Nephron (organoid): Measurements from ENCODE around the gene NOP56.

Experiments
- H3K27ac Mint-ChIP-seq, 3 experiments: 2 replicates each; pipeline ENCODE4 v1.8.0; 2020; ENCODE audit warnings: mixed read lengths in 3 of 3, mild to moderate bottlenecking in 2 of 3, moderate library complexity in 1 of 3
- H3K27me3 Mint-ChIP-seq: 2 replicates; pipeline ENCODE4 v1.8.0; 2021; ENCODE audit warnings: low read depth, mild to moderate bottlenecking, moderate library complexity, mixed read lengths
- H3K36me3 Mint-ChIP-seq: 2 replicates; pipeline ENCODE4 v1.8.0; 2020; ENCODE audit warnings: low read depth, mixed read lengths
- H3K4me1 Mint-ChIP-seq: 2 replicates; pipeline ENCODE4 v1.8.0; 2020; ENCODE audit warnings: mixed read lengths
- H3K4me3 Mint-ChIP-seq, 3 experiments: 2 replicates each; pipeline ENCODE4 v1.8.0; 2020; ENCODE audit warnings: mild to moderate bottlenecking in 3 of 3, mixed read lengths in 3 of 3, moderate library complexity in 2 of 3
- H3K9me3 Mint-ChIP-seq: 2 replicates; pipeline ENCODE4 v1.8.0; 2020; ENCODE audit warnings: mixed read lengths
- TF ChIP-seq, protein P1 (sequence below), 3 experiments: fragments of 200-600 bp; sonication (generic); IDR thresholded peaks; one replicate each; pipeline ENCODE4 v1.5.0; 2021; ENCODE audit warnings: antibody characterized with exemption in 3 of 3; ENCODE audit not compliant: unreplicated experiment in 3 of 3

NOP56 gene

GRCh38 chr20:2697768-2698167, 45.3 kb downstream of the NOP56 start:
- peaks cover 56% of the 10 kb centered on the region for H3K27me3 Mint-ChIP-seq
- TF ChIP-seq, protein P1, sequence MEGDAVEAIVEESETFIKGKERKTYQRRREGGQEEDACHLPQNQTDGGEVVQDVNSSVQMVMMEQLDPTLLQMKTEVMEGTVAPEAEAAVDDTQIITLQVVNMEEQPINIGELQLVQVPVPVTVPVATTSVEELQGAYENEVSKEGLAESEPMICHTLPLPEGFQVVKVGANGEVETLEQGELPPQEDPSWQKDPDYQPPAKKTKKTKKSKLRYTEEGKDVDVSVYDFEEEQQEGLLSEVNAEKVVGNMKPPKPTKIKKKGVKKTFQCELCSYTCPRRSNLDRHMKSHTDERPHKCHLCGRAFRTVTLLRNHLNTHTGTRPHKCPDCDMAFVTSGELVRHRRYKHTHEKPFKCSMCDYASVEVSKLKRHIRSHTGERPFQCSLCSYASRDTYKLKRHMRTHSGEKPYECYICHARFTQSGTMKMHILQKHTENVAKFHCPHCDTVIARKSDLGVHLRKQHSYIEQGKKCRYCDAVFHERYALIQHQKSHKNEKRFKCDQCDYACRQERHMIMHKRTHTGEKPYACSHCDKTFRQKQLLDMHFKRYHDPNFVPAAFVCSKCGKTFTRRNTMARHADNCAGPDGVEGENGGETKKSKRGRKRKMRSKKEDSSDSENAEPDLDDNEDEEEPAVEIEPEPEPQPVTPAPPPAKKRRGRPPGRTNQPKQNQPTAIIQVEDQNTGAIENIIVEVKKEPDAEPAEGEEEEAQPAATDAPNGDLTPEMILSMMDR (IDR thresholded peaks at IDR 0.05; ENCODE audit: unreplicated experiment in 3 of 3), result no peak
- H3K9me3 Mint-ChIP-seq, result no peaks in the 10 kb centered on the region
- H3K4me1 Mint-ChIP-seq, result peaks cover 45% of the 10 kb centered on the region
- peaks cover 6% of the 10 kb centered on the region for H3K36me3 Mint-ChIP-seq
- peak overlapping the region; percentile 89 to 94 (median 93) for H3K27ac Mint-ChIP-seq
- peak overlapping the region in 2 of 3 experiments; percentile 41 to 73 for H3K4me3 Mint-ChIP-seq

DNA sequence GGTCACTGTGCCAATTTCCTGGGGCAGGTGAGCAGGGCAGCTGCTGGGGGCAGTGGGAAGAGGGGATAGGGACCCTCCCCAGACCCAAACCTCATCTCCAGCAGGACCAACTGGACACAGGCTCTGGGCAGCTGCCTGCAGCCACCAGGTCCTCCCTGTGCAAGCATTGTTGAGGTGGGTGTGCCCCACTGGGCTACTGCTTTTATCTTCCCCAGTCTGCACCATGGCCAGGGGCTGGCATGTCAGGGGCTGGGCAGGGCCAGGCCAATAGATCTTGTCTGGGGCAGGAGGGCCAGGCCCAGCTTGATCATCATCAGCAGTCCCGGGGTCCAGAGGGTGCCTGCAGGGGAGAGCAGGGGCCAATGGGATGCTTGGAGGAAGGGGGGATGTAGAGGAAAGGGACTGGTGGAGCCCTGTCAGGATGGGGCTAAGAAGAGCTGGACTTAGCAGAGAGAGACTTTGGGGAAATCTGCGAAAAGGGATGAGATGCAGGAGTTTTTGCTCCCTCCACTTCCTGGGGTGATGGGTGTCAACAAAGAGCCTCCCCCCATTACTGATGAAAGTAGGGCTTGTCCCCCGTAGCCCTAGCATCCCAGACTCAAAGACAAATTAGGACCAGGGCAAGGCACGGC, 45.9 kb downstream of the NOP56 start:
- H3K4me1 Mint-ChIP-seq, result peaks cover 45% of the 10 kb centered on the region
- H3K36me3 Mint-ChIP-seq, result peaks cover 6% of the 10 kb centered on the region
- H3K27ac Mint-ChIP-seq, result peak overlapping the region in 2 of 3 experiments; percentile 5 to 94
- H3K4me3 Mint-ChIP-seq, result no peak overlapping the region
- TF ChIP-seq, protein P1 (IDR thresholded peaks at IDR 0.05; ENCODE audit: unreplicated experiment in 3 of 3), result no peak
- no peaks in the 10 kb centered on the region for H3K9me3 Mint-ChIP-seq
- H3K27me3 Mint-ChIP-seq, result peaks cover 56% of the 10 kb centered on the region

GRCh38 chr20:2698912-2699311, 46.5 kb downstream of the NOP56 start:
- Mint-ChIP-seq H3K4me1 (peaks cover 45% of the 10 kb centered on the region), H3K36me3 (peaks cover 6% of the 10 kb centered on the region), H3K4me3 (no peak overlapping the region), H3K9me3 (no peaks in the 10 kb centered on the region), H3K27me3 (peaks cover 55% of the 10 kb centered on the region), H3K27ac (peak overlapping the region in 2 of 3 experiments; percentile 37 to 94)
- TF ChIP-seq, protein P1 (IDR thresholded peaks at IDR 0.05; ENCODE audit: unreplicated experiment in 3 of 3), result no peak

GRCh38 chr20:2699775-2700413, 47.5 kb downstream of the NOP56 start:
- TF ChIP-seq, protein P1 (IDR thresholded peaks at IDR 0.05; ENCODE audit: unreplicated experiment in 3 of 3), result no peak
- H3K36me3 Mint-ChIP-seq, result peaks cover 6% of the 10 kb centered on the region
- H3K4me3 Mint-ChIP-seq, result no peak overlapping the region
- no peaks in the 10 kb centered on the region for H3K9me3 Mint-ChIP-seq
- peaks cover 41% of the 10 kb centered on the region for H3K4me1 Mint-ChIP-seq
- peak overlapping the region in 2 of 3 experiments; percentile 58 to 61 for H3K27ac Mint-ChIP-seq
- peaks cover 45% of the 10 kb centered on the region for H3K27me3 Mint-ChIP-seq

DNA sequence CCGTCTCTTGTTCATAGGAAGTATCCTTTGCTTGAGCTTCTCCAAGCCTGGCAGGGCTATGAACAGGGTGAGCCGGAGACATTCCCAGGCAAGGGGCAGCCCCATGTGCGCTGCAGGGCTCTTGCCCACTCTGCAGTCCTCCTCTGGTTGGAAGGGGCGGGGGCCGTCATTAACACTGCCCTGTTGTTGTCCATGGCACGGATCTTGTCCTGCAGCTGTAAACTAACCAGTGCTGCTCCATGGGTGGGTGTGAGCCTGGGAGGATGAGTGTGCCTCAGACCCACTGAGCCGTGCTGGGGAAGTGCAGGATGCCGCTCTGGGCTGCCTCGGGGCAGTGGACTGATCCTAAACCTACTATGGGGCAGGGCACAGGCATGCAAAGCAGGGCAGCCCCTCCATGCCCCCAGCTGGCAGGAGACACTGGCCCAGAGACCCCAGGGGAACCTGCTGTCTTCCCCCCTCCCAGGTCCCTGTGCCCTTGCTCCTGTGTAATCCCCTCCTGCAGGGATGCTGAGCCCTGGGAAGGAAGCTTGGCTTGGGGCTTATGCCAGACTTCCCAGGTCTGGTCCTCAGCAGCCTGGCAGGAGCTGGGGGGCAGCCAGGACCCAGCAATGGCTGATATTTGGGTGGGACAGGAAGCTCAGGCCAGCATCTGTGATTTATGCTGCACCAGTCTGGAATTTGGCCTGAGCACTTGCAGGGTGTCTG, 48.6 kb downstream of the NOP56 start:
- H3K4me1 Mint-ChIP-seq, result peaks cover 32% of the 10 kb centered on the region

More for the DNA sequence above, 48.6 kb downstream of the NOP56 start:
- peaks cover 33% of the 10 kb centered on the region for H3K27me3 Mint-ChIP-seq
- no peak overlapping the region for H3K4me3 Mint-ChIP-seq
- peak overlapping the region in 2 of 3 experiments; percentile 58 to 61 for H3K27ac Mint-ChIP-seq
- peaks cover 6% of the 10 kb centered on the region for H3K36me3 Mint-ChIP-seq
- no peaks in the 10 kb centered on the region for H3K9me3 Mint-ChIP-seq
- TF ChIP-seq, protein P1 (IDR thresholded peaks at IDR 0.05; ENCODE audit: unreplicated experiment in 3 of 3), result no peak
